HepG2 (cell line): ENCODE data around the gene KIF26B. TPM values are rescaled to one million over a fixed set of nuclear protein-coding genes. Genes with fewer than 3 reads are reported as not detected.
A peak's percentile ranks its signal among the peaks of the same experiment; 100 is the strongest.

ENCODE experiments used
- ATM ChIP-seq: fragments of 450-650 bp; IDR thresholded peaks from 2 replicates; pipeline ENCODE4 v1.7.1; 2017; ENCODE audit warnings: mild to moderate bottlenecking, borderline replicate concordance
- BRD4 ChIP-seq: sonication (generic); formaldehyde crosslinking; IDR thresholded peaks from 2 replicates; pipeline ENCODE4 v1.4.0; 2020; ENCODE audit warnings: missing genetic modification reagents
- EZH2 ChIP-seq: conservative IDR thresholded peaks from 2 replicates; pipeline ENCODE4 v1.6.1; 2012; ENCODE audit warnings: mild to moderate bottlenecking, low read depth, low read length, moderate library complexity
- MYC ChIP-seq: sonication (generic); formaldehyde crosslinking; IDR thresholded peaks from 2 replicates; pipeline ENCODE4 v1.9.0; 2021; ENCODE audit warnings: missing genetic modification reagents, borderline replicate concordance
- RFX1 ChIP-seq: fragments of 450-650 bp; IDR thresholded peaks from 2 replicates; pipeline ENCODE4 v1.6.1; 2017
- TBX3 ChIP-seq: fragments of 450-650 bp; IDR thresholded peaks from 2 replicates; pipeline ENCODE4 v1.6.1; 2017; ENCODE audit warnings: antibody characterized with exemption, mild to moderate bottlenecking, inconsistent platforms, borderline replicate concordance
- TRAFD1 ChIP-seq: sonication (generic); formaldehyde crosslinking; IDR thresholded peaks from 2 replicates; pipeline ENCODE4 v1.5.1; 2020; ENCODE audit warnings: missing genetic modification reagents, mild to moderate bottlenecking, borderline replicate concordance
- ZFAT ChIP-seq: sonication (generic); formaldehyde crosslinking; conservative IDR thresholded peaks from 2 replicates; pipeline ENCODE4 v1.8.1; 2023; ENCODE audit warnings: missing genetic modification reagents, inconsistent platforms
- ZFX ChIP-seq: sonication (generic); formaldehyde crosslinking; IDR thresholded peaks from 2 replicates; pipeline ENCODE4 v1.4.0; 2020; ENCODE audit warnings: mild to moderate bottlenecking, low read depth, missing genetic modification reagents, moderate library complexity
- ZNF720 ChIP-seq: sonication (generic); formaldehyde crosslinking; IDR thresholded peaks from 2 replicates; pipeline ENCODE4 v1.4.0; 2020; ENCODE audit warnings: missing genetic modification reagents
- ZNF781 ChIP-seq: sonication (generic); formaldehyde crosslinking; IDR thresholded peaks from 2 replicates; pipeline ENCODE4 v1.5.1; 2020; ENCODE audit warnings: borderline replicate concordance, mild to moderate bottlenecking, missing genetic modification reagents; ENCODE audit errors: not compliant biosample characterization
- ZNF792 ChIP-seq: IDR thresholded peaks from 2 replicates; pipeline ENCODE4 v1.6.1; 2016
- polyA plus RNA-seq, 8 experiments: library from polyadenylated mRNA; depleted of rRNA in 3 of 8; stranded (reverse) in 7 of 8; unstranded in 1 of 8; fragments of >200 nt; fragmentation: Illumina TruSeq in 4 of 8; extraction: Trizol in 4 of 8; gene quantifications; 2 replicates each; pipeline versions ENCODE4 v1.2.1 to v1.2.3, GENCODE V29; 2011 to 2016; ENCODE audit warnings: low read depth in 4 of 8, missing spikeins in 1 of 8, mixed read lengths in 1 of 8; ENCODE audit not compliant: insufficient read depth in 1 of 8
- total RNA-seq, 5 experiments: library from RNA; depleted of rRNA; stranded (reverse); fragments of >200 nt; fragmentation: Illumina TruSeq; extraction: Trizol; gene quantifications; 2 replicates each; pipeline ENCODE4 v1.2.3, GENCODE V29; 2016; ENCODE audit warnings: low read depth in 1 of 5
- TF ChIP-seq, protein P1 (sequence below): sonication (generic); formaldehyde crosslinking; IDR thresholded peaks from 2 replicates; pipeline ENCODE4 v1.5.1; 2020; ENCODE audit warnings: missing genetic modification reagents, mild to moderate bottlenecking, borderline replicate concordance
- TF ChIP-seq, protein P2 (sequence below): sonication (generic); formaldehyde crosslinking; conservative IDR thresholded peaks from 2 replicates; pipeline ENCODE4 v1.4.0; 2020; ENCODE audit warnings: missing genetic modification reagents
- TF ChIP-seq, protein P3 (sequence below): sonication (generic); formaldehyde crosslinking; IDR thresholded peaks from 2 replicates; pipeline ENCODE4 v1.4.0; 2020; ENCODE audit warnings: missing genetic modification reagents, borderline replicate concordance
- TF ChIP-seq, protein P4 (sequence below): IDR thresholded peaks from 2 replicates; pipeline ENCODE4 v1.6.1; 2018; ENCODE audit warnings: missing genetic modification reagents
- TF ChIP-seq, protein P5 (sequence below): sonication (generic); formaldehyde crosslinking; IDR thresholded peaks from 2 replicates; pipeline ENCODE4 v1.4.0; 2020; ENCODE audit warnings: mild to moderate bottlenecking, missing genetic modification reagents

KIF26B gene
- total and polyA plus RNA-seq, 2 of the 13 experiments (the other 11 are each of a cell fraction or from before 2014, with no cell fraction given), result 0.08 to 0.09 TPM

DNA sequence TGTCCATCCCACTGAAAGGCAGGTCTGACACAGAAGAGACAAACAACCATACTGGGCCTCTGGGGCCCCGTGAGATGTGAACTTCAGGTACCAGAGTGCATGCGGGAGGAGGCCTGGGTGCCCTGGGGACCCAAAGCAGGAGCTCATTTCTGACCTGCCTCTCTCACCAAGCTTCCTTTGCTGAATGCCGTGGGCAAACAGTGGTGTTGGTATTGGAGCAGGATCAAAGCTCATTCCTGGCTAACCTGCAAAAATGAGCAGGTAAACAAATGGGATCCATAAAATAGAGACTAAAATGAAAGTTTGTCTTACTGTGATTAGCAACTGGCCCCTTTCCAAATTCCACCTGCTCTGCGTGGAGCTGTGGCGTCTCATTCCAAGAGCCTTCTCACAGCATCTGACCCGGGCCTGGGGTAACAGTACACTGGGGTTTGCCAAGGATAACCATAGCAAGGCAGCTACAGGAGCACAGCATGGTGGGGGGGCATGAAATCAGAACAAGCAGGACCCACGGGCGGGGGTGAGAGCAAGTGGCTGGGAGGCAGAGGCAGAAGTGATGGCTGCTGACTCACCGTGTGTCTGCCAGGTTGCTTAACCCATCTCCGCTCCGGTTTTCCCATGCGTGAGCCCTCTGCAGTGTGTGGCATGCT is 103.6 kb downstream of the KIF26B start (continued):
- TF ChIP-seq, protein P1, sequence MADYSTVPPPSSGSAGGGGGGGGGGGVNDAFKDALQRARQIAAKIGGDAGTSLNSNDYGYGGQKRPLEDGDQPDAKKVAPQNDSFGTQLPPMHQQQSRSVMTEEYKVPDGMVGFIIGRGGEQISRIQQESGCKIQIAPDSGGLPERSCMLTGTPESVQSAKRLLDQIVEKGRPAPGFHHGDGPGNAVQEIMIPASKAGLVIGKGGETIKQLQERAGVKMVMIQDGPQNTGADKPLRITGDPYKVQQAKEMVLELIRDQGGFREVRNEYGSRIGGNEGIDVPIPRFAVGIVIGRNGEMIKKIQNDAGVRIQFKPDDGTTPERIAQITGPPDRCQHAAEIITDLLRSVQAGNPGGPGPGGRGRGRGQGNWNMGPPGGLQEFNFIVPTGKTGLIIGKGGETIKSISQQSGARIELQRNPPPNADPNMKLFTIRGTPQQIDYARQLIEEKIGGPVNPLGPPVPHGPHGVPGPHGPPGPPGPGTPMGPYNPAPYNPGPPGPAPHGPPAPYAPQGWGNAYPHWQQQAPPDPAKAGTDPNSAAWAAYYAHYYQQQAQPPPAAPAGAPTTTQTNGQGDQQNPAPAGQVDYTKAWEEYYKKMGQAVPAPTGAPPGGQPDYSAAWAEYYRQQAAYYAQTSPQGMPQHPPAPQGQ (CRISPR knock-in tag), result no peak
- TF ChIP-seq ZNF792 (CRISPR knock-in tag), result no peak
- TF ChIP-seq ZFX (CRISPR knock-in tag), result peak; percentile 33
- no peak for TF ChIP-seq ZNF720
- no peak for TF ChIP-seq MYC
- TF ChIP-seq ZNF781, result no peak
- TF ChIP-seq RFX1, result no peak
- TF ChIP-seq TRAFD1 (CRISPR knock-in tag), result no peak
- no peak for TF ChIP-seq BRD4
- TF ChIP-seq ATM, result no peak
- TF ChIP-seq, protein P2, sequence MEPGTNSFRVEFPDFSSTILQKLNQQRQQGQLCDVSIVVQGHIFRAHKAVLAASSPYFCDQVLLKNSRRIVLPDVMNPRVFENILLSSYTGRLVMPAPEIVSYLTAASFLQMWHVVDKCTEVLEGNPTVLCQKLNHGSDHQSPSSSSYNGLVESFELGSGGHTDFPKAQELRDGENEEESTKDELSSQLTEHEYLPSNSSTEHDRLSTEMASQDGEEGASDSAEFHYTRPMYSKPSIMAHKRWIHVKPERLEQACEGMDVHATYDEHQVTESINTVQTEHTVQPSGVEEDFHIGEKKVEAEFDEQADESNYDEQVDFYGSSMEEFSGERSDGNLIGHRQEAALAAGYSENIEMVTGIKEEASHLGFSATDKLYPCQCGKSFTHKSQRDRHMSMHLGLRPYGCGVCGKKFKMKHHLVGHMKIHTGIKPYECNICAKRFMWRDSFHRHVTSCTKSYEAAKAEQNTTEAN (CRISPR knock-in tag), result no peak
- TF ChIP-seq, protein P3, sequence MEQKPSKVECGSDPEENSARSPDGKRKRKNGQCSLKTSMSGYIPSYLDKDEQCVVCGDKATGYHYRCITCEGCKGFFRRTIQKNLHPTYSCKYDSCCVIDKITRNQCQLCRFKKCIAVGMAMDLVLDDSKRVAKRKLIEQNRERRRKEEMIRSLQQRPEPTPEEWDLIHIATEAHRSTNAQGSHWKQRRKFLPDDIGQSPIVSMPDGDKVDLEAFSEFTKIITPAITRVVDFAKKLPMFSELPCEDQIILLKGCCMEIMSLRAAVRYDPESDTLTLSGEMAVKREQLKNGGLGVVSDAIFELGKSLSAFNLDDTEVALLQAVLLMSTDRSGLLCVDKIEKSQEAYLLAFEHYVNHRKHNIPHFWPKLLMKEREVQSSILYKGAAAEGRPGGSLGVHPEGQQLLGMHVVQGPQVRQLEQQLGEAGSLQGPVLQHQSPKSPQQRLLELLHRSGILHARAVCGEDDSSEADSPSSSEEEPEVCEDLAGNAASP (CRISPR knock-in tag), result peak; percentile 59; the same call in 1 of the 2 replicates
- TF ChIP-seq, protein P4, sequence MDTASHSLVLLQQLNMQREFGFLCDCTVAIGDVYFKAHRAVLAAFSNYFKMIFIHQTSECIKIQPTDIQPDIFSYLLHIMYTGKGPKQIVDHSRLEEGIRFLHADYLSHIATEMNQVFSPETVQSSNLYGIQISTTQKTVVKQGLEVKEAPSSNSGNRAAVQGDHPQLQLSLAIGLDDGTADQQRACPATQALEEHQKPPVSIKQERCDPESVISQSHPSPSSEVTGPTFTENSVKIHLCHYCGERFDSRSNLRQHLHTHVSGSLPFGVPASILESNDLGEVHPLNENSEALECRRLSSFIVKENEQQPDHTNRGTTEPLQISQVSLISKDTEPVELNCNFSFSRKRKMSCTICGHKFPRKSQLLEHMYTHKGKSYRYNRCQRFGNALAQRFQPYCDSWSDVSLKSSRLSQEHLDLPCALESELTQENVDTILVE, result no peak
- peak; percentile 79; the same call in 1 of the 2 replicates for TF ChIP-seq TBX3
- no peak for TF ChIP-seq EZH2
- no peak for TF ChIP-seq ZFAT (CRISPR knock-in tag)
- TF ChIP-seq, protein P5, sequence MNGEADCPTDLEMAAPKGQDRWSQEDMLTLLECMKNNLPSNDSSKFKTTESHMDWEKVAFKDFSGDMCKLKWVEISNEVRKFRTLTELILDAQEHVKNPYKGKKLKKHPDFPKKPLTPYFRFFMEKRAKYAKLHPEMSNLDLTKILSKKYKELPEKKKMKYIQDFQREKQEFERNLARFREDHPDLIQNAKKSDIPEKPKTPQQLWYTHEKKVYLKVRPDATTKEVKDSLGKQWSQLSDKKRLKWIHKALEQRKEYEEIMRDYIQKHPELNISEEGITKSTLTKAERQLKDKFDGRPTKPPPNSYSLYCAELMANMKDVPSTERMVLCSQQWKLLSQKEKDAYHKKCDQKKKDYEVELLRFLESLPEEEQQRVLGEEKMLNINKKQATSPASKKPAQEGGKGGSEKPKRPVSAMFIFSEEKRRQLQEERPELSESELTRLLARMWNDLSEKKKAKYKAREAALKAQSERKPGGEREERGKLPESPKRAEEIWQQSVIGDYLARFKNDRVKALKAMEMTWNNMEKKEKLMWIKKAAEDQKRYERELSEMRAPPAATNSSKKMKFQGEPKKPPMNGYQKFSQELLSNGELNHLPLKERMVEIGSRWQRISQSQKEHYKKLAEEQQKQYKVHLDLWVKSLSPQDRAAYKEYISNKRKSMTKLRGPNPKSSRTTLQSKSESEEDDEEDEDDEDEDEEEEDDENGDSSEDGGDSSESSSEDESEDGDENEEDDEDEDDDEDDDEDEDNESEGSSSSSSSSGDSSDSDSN (CRISPR knock-in tag), result peak; percentile 68
